Hypothalamus (tissue), 51 donors: ENCODE results near the gene OPN1SW.
A peak's percentile ranks its signal among the peaks of the same experiment; 100 is the strongest.

ENCODE experiments used
- DNase-seq, 51 donors: peaks; one replicate each; lab custom pipeline; 2025; lab: John Stamatoyannopoulos, UW

OPN1SW gene

GRCh38 chr7:128775744-128776474, at the start of gene OPN1SW:
Gene OPN1SW (minus strand): TSS chr7:128775794. CDS start chr7:128775781, 13 bp downstream.
- DNase-seq = no peak

GRCh38 chr7:128821724-128822123, 46.1 kb upstream of the OPN1SW start:
- DNase-seq = no peak

DNA sequence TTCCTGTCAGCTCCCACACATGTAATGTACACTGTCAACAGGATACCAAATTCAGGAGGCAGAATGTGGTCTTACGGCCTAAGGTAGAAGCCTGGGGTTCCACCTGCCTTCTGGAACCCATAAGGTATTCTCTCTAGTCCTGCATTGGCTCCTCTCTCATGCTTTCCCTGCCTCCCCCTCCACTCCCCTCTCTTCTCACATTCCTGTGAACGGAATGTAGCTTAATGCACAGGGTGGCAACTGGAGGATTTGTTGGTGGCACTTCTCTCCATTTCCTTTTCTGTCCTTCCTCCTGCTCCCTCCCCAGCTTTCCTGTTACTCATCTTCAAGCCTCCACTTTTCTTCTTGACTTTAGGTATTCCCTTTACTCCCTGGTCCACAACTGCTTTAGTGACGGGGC, 43.1 kb upstream of the OPN1SW start:
- DNase-seq = no peak

DNA sequence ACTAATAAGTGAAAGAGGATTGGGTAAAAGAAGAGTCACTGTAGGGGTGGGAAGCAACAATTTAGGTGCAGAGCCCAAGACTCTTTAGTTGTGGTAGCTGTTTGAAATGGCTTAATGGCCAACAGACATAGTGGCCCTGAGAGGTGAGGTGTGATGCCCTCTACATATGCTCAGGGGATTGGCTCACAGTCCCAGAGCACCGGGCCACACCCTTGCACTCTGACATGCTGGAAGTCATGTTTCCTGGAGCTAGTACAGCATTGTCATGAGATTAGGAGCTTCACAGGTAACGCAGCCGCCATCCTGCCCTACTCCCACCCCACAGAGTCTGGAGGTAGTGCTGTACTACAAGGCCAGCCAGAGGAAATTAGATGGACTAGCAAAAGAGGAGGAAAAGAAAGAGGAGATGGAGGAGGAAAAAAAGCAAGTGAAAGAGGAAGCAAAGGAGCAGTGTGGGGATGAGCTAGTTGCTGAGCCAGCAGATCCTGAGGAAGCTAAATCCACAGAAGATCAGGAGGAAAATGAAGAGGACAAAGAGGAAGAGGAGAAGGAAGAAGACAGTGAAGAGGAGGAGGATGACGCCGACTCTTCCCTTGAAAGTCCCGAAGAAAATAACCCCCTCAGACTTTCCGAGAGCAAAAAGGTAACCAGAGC, 39.8 kb upstream of the OPN1SW start:
- no peak for DNase-seq

GRCh38 chr7:128814499-128814898, 38.9 kb upstream of the OPN1SW start:
- DNase-seq = peak in 26 of 51 donors; percentile 13 to 79 (median 49)

- peak in 5 of 51 donors; percentile 14 to 37 (median 18) for DNase-seq
These were observed 37.0 kb upstream of the OPN1SW start for GRCh38 chr7:128812514-128813168.

DNA sequence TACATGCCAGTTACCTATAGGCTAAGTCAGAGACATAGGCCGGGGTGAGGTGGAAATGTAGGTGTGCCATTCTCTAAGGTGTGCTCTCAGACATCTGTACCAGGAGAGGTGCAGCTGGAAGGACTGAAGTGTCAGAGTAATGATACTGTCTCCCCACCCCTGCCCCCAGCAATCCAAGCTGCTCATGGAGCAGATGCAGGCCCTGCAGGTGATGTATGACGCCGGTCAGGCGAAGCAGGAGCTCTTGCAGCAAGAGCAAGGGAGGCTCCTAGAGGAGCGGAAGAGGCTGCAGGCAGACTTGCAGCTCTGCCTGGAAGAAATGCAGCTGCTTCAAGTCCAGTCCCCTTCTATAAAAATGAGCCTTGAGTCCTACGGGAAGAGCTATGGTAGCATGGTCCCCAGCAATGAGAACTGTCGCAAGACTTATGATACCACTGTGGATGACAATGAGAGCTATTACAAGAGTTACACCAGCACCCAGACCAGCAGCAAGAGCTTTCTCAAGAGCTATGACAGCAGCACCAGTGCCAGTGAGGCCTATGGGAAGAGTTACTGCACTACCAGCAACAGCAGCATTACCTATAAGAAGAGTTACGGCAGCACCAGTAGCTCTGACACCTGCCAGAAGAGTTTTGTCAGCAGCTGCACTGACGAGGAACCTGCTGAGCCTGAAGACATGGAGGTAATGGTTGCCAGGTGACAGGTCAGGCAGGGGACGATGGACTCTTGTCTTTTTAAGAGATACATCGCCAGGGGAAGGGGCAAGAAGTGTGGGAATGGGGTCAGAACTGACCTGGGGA, 36.2 kb upstream of the OPN1SW start:
- DNase-seq = no peak

- no peak for DNase-seq
These were observed 35.4 kb upstream of the OPN1SW start for GRCh38 chr7:128810997-128811396.

GRCh38 chr7:128810473-128810872, 34.9 kb upstream of the OPN1SW start:
- DNase-seq = no peak

- DNase-seq = no peak
These were observed 33.8 kb upstream of the OPN1SW start for GRCh38 chr7:128809363-128809762.

GRCh38 chr7:128807191-128807590, 31.6 kb upstream of the OPN1SW start:
- DNase-seq = no peak

DNA sequence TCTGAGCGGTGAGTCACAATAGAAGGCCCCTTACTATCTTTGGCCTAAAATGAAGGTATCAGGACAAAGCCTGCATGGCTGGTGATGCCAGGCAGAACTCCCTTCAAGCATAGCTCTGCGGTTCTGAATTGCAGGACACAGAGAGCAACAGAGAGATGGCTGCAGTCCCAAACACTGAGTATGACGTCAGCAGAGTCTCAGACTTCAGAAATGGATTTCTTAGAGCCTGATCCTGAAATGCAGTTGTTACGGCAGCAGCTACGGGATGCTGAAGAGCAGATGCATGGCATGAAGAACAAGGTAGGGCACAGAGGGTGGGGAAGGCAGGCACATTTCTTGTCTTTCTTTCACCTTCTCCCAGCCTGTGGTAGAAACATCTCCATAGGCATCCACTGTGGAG, 29.6 kb upstream of the OPN1SW start:
- no peak for DNase-seq

GRCh38 chr7:128804484-128804883, 28.9 kb upstream of the OPN1SW start:
- DNase-seq = no peak

DNA sequence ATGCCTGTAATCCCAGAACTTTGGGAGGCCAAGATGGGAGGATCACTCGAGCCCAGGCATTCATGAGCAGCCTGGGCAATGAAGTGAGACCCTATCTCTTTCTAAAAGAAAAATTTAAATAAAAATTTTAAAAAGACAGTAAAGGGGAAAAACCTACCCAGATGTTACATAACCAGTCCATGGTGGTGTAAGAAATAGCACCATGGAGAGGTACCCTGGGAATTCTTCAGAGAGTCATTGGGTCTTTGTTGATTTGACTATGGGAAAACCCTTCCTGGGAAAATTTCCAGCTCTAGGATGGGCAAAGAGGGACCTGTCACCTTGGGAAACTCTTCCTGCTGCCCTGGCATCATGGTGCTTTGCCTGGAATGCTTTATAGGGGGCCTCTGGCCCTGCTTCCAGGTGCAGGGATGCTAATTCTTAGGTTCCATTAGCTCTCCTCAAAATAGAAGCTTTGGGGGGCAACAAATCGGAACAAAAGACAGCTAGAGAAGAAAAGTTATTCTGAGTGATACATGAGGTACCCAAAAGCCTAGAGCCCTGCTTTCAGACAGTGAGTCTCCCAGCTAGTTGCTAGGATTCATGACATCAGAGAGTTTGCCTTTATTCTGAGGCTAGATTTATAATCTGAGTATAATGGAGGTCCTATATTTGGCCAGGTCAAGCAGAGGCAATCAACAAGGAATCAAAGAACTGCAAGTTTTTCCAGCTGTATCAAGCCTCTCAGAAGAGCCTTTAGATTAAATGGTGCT, 26.2 kb upstream of the OPN1SW start:
- DNase-seq = no peak

DNA sequence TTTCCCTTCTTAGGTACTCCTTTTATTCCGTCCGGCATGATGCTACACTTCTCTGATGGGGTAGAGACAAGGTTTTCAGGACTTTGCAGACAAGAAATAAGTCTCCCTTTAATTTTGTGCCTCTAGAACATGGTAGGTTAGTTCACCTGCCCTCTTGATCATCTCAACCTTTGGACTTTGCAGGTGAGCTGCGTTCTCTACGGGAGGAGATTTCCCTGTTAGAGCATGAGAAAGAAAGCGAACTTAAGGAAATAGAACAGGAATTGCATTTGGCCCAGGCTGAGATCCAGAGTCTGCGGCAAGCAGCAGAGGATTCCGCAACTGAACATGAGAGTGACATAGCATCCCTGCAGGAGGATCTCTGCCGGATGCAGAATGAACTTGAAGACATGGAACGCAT, 25.4 kb upstream of the OPN1SW start:
- no peak for DNase-seq

DNA sequence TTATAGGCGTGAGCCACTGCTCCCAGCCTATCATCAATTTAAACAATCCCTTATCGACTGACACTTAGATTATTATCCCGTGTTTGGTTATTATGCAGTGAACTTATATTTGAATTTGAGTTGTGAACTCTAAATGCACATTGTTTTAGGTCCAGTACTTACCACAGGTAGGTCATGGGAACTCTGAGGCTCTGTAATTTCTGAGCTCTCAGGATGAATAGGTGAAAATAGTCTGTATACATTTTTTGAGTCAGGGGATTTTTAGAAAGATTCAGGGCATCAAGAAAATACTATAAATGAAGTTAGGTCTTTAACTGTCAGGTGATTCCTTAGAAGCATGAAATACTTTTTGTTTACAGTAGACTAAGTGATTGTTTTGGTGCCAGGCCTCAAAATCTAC, 25.0 kb upstream of the OPN1SW start:
- DNase-seq = no peak

- no peak for DNase-seq
These were observed 23.9 kb upstream of the OPN1SW start for GRCh38 chr7:128799451-128799850.

- no peak for DNase-seq
These were observed 20.7 kb upstream of the OPN1SW start for GRCh38 chr7:128796327-128796726.

DNA sequence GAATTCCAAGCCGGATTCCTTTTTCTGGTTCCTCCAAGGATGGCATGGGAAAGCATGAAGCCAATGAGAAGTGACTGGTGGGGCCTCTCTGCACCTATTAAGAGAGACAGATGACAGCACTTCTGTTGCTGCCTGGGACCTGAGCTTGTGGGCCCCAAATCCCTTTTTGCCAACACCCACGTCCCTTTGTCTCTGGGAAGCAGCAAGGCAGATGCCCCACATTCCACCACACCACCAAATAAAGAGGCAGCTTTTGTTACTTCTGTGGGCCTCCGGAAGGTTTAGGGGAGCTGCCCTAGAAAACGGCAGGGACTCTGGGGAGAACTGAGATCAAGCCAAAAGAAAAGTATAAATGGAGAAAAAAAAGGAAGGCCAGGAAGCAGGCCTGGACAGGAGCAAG, 19.5 kb upstream of the OPN1SW start:
- DNase-seq = no peak

- DNase-seq = no peak
These were observed 18.8 kb upstream of the OPN1SW start for GRCh38 chr7:128794436-128794835.
